A673 (cell line): ENCODE measurements around the gene ARF4.

Source experiments
- EZH2 ChIP-seq: fragments of 200-600 bp; sonication (generic); IDR thresholded peaks from 2 replicates; pipeline ENCODE4 v1.6.1; 2017; ENCODE audit warnings: borderline replicate concordance, low read depth, mild to moderate bottlenecking, mixed read lengths, antibody characterized with exemption, low read length; ENCODE audit not compliant: poor library complexity, severe bottlenecking
- TF ChIP-seq, protein P1 (sequence below): fragments of 300-800, 200-600 bp; sonication (generic); conservative IDR thresholded peaks from 2 replicates; pipeline ENCODE4 v1.5.1; 2017; ENCODE audit warnings: low read depth, mild to moderate bottlenecking, antibody characterized with exemption, low read length, moderate library complexity, mixed read lengths

DNA sequence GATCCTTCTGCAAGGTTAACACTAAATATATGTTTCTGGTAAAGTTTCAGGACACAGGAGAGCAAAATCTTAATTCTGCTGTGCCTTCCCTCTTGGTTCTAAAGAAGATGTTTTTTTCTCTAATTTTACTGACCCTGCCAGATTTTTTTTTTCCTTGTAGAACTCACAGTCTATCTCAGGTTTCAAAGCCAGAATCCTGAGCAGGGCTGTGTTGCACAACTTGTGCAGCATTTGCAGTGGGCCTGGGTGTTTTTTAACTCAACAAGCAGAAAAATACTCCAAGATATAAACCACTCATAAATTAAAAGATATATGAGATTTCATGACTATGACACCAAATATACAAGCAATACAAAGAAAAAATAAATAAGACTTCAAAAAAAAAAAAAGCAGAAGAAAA, 40.2 kb upstream of the ARF4 start:
- TF ChIP-seq, protein P1, sequence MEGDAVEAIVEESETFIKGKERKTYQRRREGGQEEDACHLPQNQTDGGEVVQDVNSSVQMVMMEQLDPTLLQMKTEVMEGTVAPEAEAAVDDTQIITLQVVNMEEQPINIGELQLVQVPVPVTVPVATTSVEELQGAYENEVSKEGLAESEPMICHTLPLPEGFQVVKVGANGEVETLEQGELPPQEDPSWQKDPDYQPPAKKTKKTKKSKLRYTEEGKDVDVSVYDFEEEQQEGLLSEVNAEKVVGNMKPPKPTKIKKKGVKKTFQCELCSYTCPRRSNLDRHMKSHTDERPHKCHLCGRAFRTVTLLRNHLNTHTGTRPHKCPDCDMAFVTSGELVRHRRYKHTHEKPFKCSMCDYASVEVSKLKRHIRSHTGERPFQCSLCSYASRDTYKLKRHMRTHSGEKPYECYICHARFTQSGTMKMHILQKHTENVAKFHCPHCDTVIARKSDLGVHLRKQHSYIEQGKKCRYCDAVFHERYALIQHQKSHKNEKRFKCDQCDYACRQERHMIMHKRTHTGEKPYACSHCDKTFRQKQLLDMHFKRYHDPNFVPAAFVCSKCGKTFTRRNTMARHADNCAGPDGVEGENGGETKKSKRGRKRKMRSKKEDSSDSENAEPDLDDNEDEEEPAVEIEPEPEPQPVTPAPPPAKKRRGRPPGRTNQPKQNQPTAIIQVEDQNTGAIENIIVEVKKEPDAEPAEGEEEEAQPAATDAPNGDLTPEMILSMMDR = no peak
- TF ChIP-seq EZH2 = no peak
